ENCODE measurements around the gene STARD3NL. TPM values are rescaled to one million over a fixed set of nuclear protein-coding genes. Genes with fewer than 3 reads are reported as not detected.

Gene STARD3NL
- total and polyA plus RNA-seq, 2 of the 4 experiments (the other 2 are of a cell fraction): 51.6 to 69.7 TPM

DNA sequence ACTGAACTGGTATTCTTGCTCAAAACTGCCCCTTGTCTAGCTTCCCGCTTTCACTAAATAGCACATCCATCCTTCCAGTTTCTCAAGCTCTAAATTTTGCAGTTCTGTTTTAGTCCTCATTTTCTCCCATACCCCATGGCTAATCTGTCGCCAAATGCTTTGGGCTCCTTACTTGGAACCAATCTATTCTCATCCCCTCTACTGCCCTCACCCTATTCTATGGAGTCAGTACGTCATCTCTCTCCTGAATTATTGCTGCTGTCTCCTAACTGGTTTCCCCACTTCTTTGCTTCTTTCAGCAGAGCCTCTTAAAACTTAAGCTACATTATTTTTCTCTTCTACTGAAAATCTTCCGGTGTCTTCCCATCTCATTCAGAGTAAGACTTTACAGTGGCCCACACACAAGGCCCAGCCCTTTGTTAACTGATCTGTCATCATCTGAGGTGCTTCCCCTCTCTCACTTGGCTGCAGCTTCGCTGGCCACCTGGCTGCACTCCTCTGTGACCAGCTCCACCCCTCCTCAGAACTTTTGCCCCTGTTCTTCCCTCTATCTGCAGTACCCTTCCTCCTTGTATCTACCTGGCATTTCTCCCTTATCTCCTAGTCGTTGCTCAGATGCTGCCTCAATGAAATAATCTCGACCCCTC is 9.9 kb downstream of the STARD3NL start:
- Histone ChIP-seq H2AFZ (replicated peaks; ENCODE audit: low read length, poor library complexity) (no peak overlapping the region), H3K9me3 (ENCODE audit: control insufficient read depth, insufficient read depth, low read length) (no peaks in the 10 kb centered on the region), H3K23ac (ENCODE audit: low read depth, low read length) (no peak overlapping the region), H2AK5ac (ENCODE audit: low read depth, low read length) (no peak overlapping the region), H4K91ac (ENCODE audit: insufficient read depth, low read depth, low read length) (no peak overlapping the region), H2BK15ac (ENCODE audit: low read depth, low read length) (no peak overlapping the region), H3K79me1 (ENCODE audit: low read depth in 1 of 2, low read length in 2 of 2) (peaks cover 15 to 63% of the 10 kb centered on the region in 2 experiments), H4K8ac (ENCODE audit: low read depth in 2 of 2, low read length in 2 of 2) (no peak overlapping the region), H3K9me1 (ENCODE audit: insufficient read depth, low read length) (peaks cover 8% of the 10 kb centered on the region), H3K4me1 (ENCODE audit: control insufficient read depth, insufficient read depth, low read length) (peaks cover 7% of the 10 kb centered on the region), H3K4me3 (ENCODE audit: insufficient read depth, low read depth, low read length) (no peak overlapping the region), H4K5ac (ENCODE audit: low read depth, low read length) (no peak overlapping the region), H2AK9ac (replicated peaks; ENCODE audit: low read depth, low read length, poor library complexity) (no peak overlapping the region), H2BK20ac (ENCODE audit: low read depth, low read length) (no peak overlapping the region), H3K4ac (ENCODE audit: low read depth, low read length) (no peak overlapping the region), H3K14ac (replicated peaks; ENCODE audit: low read depth, low read length) (no peak overlapping the region), H2BK5ac (ENCODE audit: low read depth, low read length, poor library complexity, severe bottlenecking) (no peak overlapping the region), H2BK120ac (ENCODE audit: low read depth, low read length) (no peak overlapping the region), H3K56ac (ENCODE audit: extremely low read depth, insufficient read depth, low read length) (no peak overlapping the region), H3K18ac (ENCODE audit: low read depth, low read length) (no peak overlapping the region), H3K27ac (ENCODE audit: insufficient read depth, low read length) (no peak overlapping the region), H3K36me3 (ENCODE audit: control insufficient read depth, insufficient read depth, low read length) (peaks cover 4% of the 10 kb centered on the region; the same call in 1 of the 2 replicates), H3K27me3 (ENCODE audit: control insufficient read depth, insufficient read depth, low read length) (no peaks in the 10 kb centered on the region), H3K4me2 (ENCODE audit: low read depth, low read length) (no peak overlapping the region), H3K9ac (ENCODE audit: low read depth, low read length) (no peak overlapping the region), H4K20me1 (ENCODE audit: insufficient read depth, low read length) (peaks cover 30% of the 10 kb centered on the region)
- WGBS, 2 experiments (ENCODE audit: extremely low coverage in 2 of 2, insufficient read length in 1 of 2): 95% methylated on average over 4 of the region's 7 CpGs; no CpG with 5 or more reads in 1 of the 2 experiments
- in situ Hi-C loops (cut with MboI; ENCODE audit: low sequenced_read_pairs): no loop called here
- dilution Hi-C loops (cut with HindIII; ENCODE audit: low sequenced_read_pairs, unreplicated experiment): no loop called here
- no peak for ATAC-seq (ENCODE audit: low read depth)
- intact Hi-C loops (cut with micrococcal nuclease): no loop called here
- BruUV-seq (replicated peaks): no TSS peak
- DNase-seq: no peak
- POLR2A ChIA-PET (ENCODE audit: unreplicated experiment): no interaction called here
- CTCF ChIA-PET: interaction anchor here (1.4 to 2.3 kb wide), 4 partner anchors 10 to 148 kb away, joined by 3 to 8 read pairs (median 6); partner anchors contain the start of gene STARD3NL
- TF ChIP-seq NFE2L2 (IDR thresholded peaks at IDR 0.05; ENCODE audit: low read depth, low read length) (no peak), SMC3 (IDR thresholded peaks at IDR 0.05; ENCODE audit: low read depth, low read length) (no peak), RFX5 (IDR thresholded peaks at IDR 0.05; ENCODE audit: low read depth, low read length) (no peak), CTCF (conservative IDR thresholded peaks at IDR 0.05; ENCODE audit: low read depth, low read length) (no peak), POLR2A (IDR thresholded peaks at IDR 0.05; ENCODE audit: low read depth, low read length) (no peak), CEBPB (IDR thresholded peaks at IDR 0.05; ENCODE audit: low read depth, low read length) (no peak), BHLHE40 (IDR thresholded peaks at IDR 0.05; ENCODE audit: low read depth, low read length) (no peak), RCOR1 (IDR thresholded peaks at IDR 0.05; ENCODE audit: insufficient replicate concordance, low read length) (no peak), CHD1 (IDR thresholded peaks at IDR 0.05; ENCODE audit: low read depth, low read length) (no peak), MXI1 (IDR thresholded peaks at IDR 0.05; ENCODE audit: borderline replicate concordance, low read depth, low read length) (no peak), FOS (IDR thresholded peaks at IDR 0.05; ENCODE audit: low read depth, low read length) (no peak), MAFK (IDR thresholded peaks at IDR 0.05; ENCODE audit: low read depth, low read length) (no peak), MAZ (IDR thresholded peaks at IDR 0.05; ENCODE audit: borderline replicate concordance, low read depth, low read length) (no peak), RAD21 (IDR thresholded peaks at IDR 0.05; ENCODE audit: low read length) (no peak)
- TF ChIP-seq, protein P1, sequence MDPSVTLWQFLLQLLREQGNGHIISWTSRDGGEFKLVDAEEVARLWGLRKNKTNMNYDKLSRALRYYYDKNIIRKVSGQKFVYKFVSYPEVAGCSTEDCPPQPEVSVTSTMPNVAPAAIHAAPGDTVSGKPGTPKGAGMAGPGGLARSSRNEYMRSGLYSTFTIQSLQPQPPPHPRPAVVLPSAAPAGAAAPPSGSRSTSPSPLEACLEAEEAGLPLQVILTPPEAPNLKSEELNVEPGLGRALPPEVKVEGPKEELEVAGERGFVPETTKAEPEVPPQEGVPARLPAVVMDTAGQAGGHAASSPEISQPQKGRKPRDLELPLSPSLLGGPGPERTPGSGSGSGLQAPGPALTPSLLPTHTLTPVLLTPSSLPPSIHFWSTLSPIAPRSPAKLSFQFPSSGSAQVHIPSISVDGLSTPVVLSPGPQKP (IDR thresholded peaks at IDR 0.05; ENCODE audit: borderline replicate concordance, low read depth, low read length): no peak
- TF ChIP-seq, protein P2, sequence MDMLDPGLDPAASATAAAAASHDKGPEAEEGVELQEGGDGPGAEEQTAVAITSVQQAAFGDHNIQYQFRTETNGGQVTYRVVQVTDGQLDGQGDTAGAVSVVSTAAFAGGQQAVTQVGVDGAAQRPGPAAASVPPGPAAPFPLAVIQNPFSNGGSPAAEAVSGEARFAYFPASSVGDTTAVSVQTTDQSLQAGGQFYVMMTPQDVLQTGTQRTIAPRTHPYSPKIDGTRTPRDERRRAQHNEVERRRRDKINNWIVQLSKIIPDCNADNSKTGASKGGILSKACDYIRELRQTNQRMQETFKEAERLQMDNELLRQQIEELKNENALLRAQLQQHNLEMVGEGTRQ (IDR thresholded peaks at IDR 0.05; ENCODE audit: low read depth, low read length): no peak

Data from IMR-90 (cell line).